Common myeloid progenitor, CD34-positive (primary cell): ENCODE data around the gene CACFD1.

Source experiments
- CTCF ChIA-PET: fragments of 350-600 bp; sonication (Branson Sonifier 250); formaldehyde crosslinking; loops from one replicate; lab custom pipeline; 2021; ENCODE audit warnings: antibody characterized with exemption; lab: Charles Lee
- POLR2A ChIA-PET: fragments of 350-600 bp; sonication (Branson Sonifier 250); formaldehyde crosslinking; loops from one replicate; lab custom pipeline; 2021; ENCODE audit warnings: antibody characterized with exemption; lab: Charles Lee
- DNase-seq, 3 donors: peaks; one replicate each; pipeline versions ENCODE4 v3.0.0 to v3.0.0-alpha.2; 2013
- H3K27ac ChIP-seq, 2 experiments: 1 replicate in 1 of 2; 2 replicates in 1 of 2; pipeline ENCODE4 v1.7.0; 2013; ENCODE audit warnings: inconsistent platforms in 2 of 2, low read length in 2 of 2, mild to moderate bottlenecking in 2 of 2, low read depth in 1 of 2, moderate library complexity in 1 of 2; ENCODE audit not compliant: severe bottlenecking in 2 of 2, insufficient read depth in 1 of 2, poor library complexity in 1 of 2
- H3K27me3 ChIP-seq, 5 experiments: replicated peaks in 2 of 5; 1 replicate in 3 of 5; 2 replicates in 2 of 5; pipeline versions ENCODE4 v1.6.1 to v1.7.0; 2013; ENCODE audit warnings: low read length in 4 of 5, mild to moderate bottlenecking in 2 of 5, moderate library complexity in 2 of 5, inconsistent platforms in 1 of 5; ENCODE audit not compliant: insufficient read depth in 5 of 5, control insufficient read depth in 4 of 5
- H3K36me3 ChIP-seq, 4 experiments: 1 replicate in 2 of 4; 2 replicates in 2 of 4; pipeline versions ENCODE4 v1.6.1 to v1.7.0; 2013; ENCODE audit warnings: low read length in 3 of 4, control low read depth in 1 of 4, mild to moderate bottlenecking in 1 of 4; ENCODE audit not compliant: control insufficient read depth in 4 of 4, insufficient read depth in 4 of 4
- H3K4me1 ChIP-seq, 4 experiments: 1 replicate in 3 of 4; 2 replicates in 1 of 4; pipeline versions ENCODE4 v1.6.1 to v1.7.1; 2013; ENCODE audit warnings: low read length in 3 of 4, mild to moderate bottlenecking in 3 of 4, control low read depth in 1 of 4, inconsistent platforms in 1 of 4, moderate library complexity in 1 of 4; ENCODE audit not compliant: control insufficient read depth in 4 of 4, insufficient read depth in 4 of 4; ENCODE audit errors: control extremely low read depth in 1 of 4
- H3K4me3 ChIP-seq, 7 experiments: 1 replicate in 4 of 7; 2 replicates in 3 of 7; pipeline versions ENCODE4 v1.5.1 to v1.7.0; 2013; ENCODE audit warnings: mild to moderate bottlenecking in 7 of 7, low read length in 6 of 7, moderate library complexity in 6 of 7, inconsistent platforms in 2 of 7, low read depth in 2 of 7, control low read depth in 1 of 7; ENCODE audit not compliant: insufficient read depth in 4 of 7, control insufficient read depth in 1 of 7; ENCODE audit errors: extremely low read depth in 1 of 7
- H3K9me3 ChIP-seq, 5 experiments: 1 replicate in 4 of 5; 2 replicates in 1 of 5; pipeline versions ENCODE4 v1.6.1 to v1.7.1; 2013; ENCODE audit warnings: low read length in 4 of 5, mild to moderate bottlenecking in 2 of 5, inconsistent platforms in 1 of 5, low read depth in 1 of 5, moderate library complexity in 1 of 5; ENCODE audit not compliant: control insufficient read depth in 4 of 5, insufficient read depth in 2 of 5; ENCODE audit errors: control extremely low read depth in 1 of 5
- WGBS: methylation state at CpG from one replicate; pipeline ENCODE4 v1.1.5; 2013; ENCODE audit not compliant: insufficient coverage; 5-methylcytosine and 5-hydroxymethylcytosine counted together

CACFD1 gene

GRCh38 chr9:133485531-133486260 lies 25.9 kb downstream of the CACFD1 start:
- peaks cover 0 to 18% (median 14%) of the 10 kb centered on the region in 4 experiments for H3K4me1 ChIP-seq
- ChIA-PET CTCF (interaction anchor here (0.7 to 6.0 kb wide), 16 partner anchors 8 to 298 kb away, joined by 3 to 52 read pairs (median 5); partner anchors contain the start of genes MED22 and RPL7A), POLR2A (no interaction called here)
- H3K9me3 ChIP-seq, result no peaks in the 10 kb centered on the region
- DNase-seq, result peak in 2 of 3 donors; percentile 42 to 58
- no peaks in the 10 kb centered on the region for H3K36me3 ChIP-seq
- H3K4me3 ChIP-seq, result peak overlapping the region in 4 of 7 experiments; percentile 33 to 58 (median 40)
- no peak overlapping the region for H3K27ac ChIP-seq
- 58% methylated on average over 8 of the region's 25 CpGs for WGBS
- H3K27me3 ChIP-seq, result no peaks in the 10 kb centered on the region

DNA sequence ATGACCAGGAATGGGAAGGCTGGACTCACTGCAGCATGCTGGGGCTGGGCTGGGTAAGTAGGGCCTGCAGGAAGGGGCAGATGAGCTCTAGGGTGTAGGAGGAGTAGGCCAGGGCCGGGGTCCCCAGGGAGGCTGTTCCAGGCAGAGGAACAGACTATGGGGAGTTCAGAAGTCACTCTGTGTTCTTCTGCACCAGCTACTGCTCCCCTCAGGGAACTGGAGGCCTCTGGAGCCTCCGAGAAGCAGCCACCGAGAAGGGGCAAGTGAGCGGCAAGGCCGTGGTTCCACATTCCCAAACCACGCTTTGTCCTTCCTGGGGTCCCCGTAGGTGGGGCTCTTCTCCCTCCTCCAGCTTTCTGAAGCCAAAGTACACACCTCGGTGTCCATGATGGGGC lies 27.6 kb downstream of the CACFD1 start:
- no peak for DNase-seq
- POLR2A ChIA-PET, result no interaction called here
- Histone ChIP-seq H3K4me1 (peaks cover 0 to 18% (median 15%) of the 10 kb centered on the region in 4 experiments), H3K27me3 (no peaks in the 10 kb centered on the region), H3K9me3 (no peaks in the 10 kb centered on the region), H3K36me3 (no peaks in the 10 kb centered on the region), H3K4me3 (no peak overlapping the region), H3K27ac (no peak overlapping the region)
- WGBS, result 86% methylated on average over 8 of the region's 8 CpGs
- CTCF ChIA-PET, result interaction anchor here (0.5 to 6.0 kb wide), 14 partner anchors 8 to 302 kb away, joined by 3 to 52 read pairs (median 6); no protein-coding TSS in a partner anchor

GRCh38 chr9:133488686-133489252 lies 29.0 kb downstream of the CACFD1 start:
- CTCF ChIA-PET, result interaction anchor here (0.7 to 1.4 kb wide), 5 partner anchors 21 to 237 kb away, joined by 3 to 6 read pairs (median 4); no protein-coding TSS in a partner anchor
- Histone ChIP-seq H3K4me1 (peaks cover 0 to 18% (median 15%) of the 10 kb centered on the region in 4 experiments), H3K4me3 (no peak overlapping the region), H3K27ac (no peak overlapping the region), H3K27me3 (no peaks in the 10 kb centered on the region), H3K36me3 (no peaks in the 10 kb centered on the region), H3K9me3 (no peaks in the 10 kb centered on the region)
- POLR2A ChIA-PET, result no interaction called here
- 93% methylated on average over 18 of the region's 18 CpGs for WGBS
- no peak for DNase-seq

DNA sequence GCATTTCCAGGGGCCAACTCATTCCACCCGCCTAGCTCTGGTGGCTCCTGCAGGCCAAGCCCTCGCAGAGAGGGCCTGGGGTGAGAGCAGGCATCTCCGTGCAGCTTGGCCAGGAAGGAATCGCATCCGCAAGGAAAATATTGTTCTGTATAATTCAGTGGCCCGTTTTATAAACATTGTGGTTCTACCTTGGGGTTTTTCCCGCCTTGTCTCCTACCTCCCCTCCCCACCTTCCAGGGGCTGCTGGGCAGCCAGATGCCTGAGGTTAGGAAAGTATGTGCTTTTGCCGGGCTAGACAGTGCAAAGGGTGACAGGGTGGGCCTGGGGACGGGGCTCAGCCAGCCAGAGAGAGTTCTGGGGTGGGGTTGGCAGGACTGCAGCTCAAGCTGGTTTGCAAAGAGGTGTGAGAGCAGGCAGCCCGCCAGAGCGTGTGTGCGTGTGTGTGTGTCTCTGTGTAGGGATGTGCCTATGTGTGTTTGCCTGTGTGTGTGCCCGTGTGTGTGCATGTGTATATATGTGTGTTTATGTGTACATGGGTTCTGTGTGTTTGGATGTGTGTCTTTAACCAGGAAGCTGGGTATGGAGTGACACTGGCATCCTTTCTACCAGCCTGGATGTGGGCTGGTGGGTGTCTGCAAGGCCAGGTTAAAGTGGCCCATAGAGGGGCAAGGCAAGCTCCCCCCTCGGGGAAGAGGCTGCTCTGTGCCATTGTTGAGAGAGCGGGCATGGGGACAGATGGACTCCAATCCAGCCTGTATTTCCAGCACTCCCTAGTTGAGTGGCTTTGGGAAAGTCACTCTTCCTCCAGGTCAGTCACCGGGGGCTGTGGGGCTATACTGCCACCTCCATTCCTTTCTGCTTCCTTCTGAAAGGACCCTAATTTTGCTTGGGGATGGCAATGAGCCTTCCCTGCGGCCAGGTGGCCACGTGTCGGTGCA lies 29.7 kb downstream of the CACFD1 start:
- H3K4me3 ChIP-seq, result no peak overlapping the region
- WGBS, result 96% methylated on average over 10 of the region's 19 CpGs
- peaks cover 0 to 18% (median 15%) of the 10 kb centered on the region in 4 experiments for H3K4me1 ChIP-seq
- no peaks in the 10 kb centered on the region for H3K9me3 ChIP-seq
- H3K27ac ChIP-seq, result no peak overlapping the region
- DNase-seq, result no peak
- ChIA-PET POLR2A (no interaction called here), CTCF (interaction anchor here (0.7 to 1.5 kb wide), 5 partner anchors 75 to 302 kb away, joined by 3 to 6 read pairs (median 3); no protein-coding TSS in a partner anchor)
- H3K36me3 ChIP-seq, result no peaks in the 10 kb centered on the region
- no peaks in the 10 kb centered on the region for H3K27me3 ChIP-seq

DNA sequence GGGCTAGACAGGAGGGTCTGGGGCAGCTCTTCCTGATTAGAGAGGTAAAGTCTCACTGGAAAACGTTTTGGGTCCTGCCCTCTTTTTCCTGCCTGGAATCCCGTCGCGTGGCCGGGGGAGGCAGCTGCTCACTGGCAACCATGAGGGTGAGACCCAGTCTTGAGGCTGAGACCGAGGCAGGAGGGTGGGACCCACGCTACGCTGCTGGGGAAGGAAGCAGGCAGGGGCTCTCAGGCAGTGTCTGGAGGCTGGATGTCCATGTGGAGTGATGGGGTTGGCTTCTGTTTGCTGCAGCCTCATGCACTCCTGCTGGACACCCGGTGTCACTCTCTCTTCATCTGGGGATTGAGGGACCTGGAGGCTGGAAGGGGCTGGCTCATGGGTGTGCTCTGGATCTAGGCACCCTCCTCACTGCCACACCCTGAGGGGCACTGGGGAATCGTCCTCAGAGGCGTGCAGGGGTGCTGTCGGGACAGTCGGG lies 30.5 kb downstream of the CACFD1 start:
- CTCF ChIA-PET, result interaction anchor here (0.6 to 1.5 kb wide), 5 partner anchors 9 to 303 kb away, joined by 3 read pairs; no protein-coding TSS in a partner anchor

GRCh38 chr9:133490865-133491655 lies 31.3 kb downstream of the CACFD1 start:
- CTCF ChIA-PET, result interaction anchor here (0.6 to 1.0 kb wide), 5 partner anchors 9 to 304 kb away, joined by 3 read pairs; no protein-coding TSS in a partner anchor
- Histone ChIP-seq H3K27me3 (no peaks in the 10 kb centered on the region), H3K9me3 (no peaks in the 10 kb centered on the region), H3K4me1 (peaks cover 0 to 13% (median 10%) of the 10 kb centered on the region in 4 experiments), H3K27ac (no peak overlapping the region), H3K36me3 (no peaks in the 10 kb centered on the region), H3K4me3 (no peak overlapping the region)
- POLR2A ChIA-PET, result no interaction called here
- WGBS, result 81% methylated on average over 8 of the region's 12 CpGs
- DNase-seq, result no peak

More for the DNA sequence above, 30.5 kb downstream of the CACFD1 start:
- Histone ChIP-seq H3K4me1 (peaks cover 0 to 18% (median 15%) of the 10 kb centered on the region in 4 experiments), H3K4me3 (no peak overlapping the region), H3K9me3 (no peaks in the 10 kb centered on the region), H3K27ac (no peak overlapping the region), H3K36me3 (no peaks in the 10 kb centered on the region), H3K27me3 (no peaks in the 10 kb centered on the region)
- POLR2A ChIA-PET, result no interaction called here
- 96% methylated on average over 10 of the region's 13 CpGs for WGBS
- DNase-seq, result no peak
